ENCODE results near the gene PDCD10.

PDCD10 gene

GRCh38 chr3:167734498-167735232 is at the start of gene PDCD10:
Gene PDCD10, minus strand, starts transcription at chr3:167734892. Its CDS starts 14,735 bp downstream, at chr3:167720157.
- peak; percentile 100 for DNase-seq

- no peak for DNase-seq
Measured at GRCh38 chr3:167783781-167784180, 49.1 kb upstream of the PDCD10 start.

- DNase-seq = no peak
Measured at GRCh38 chr3:167780214-167780883, 45.7 kb upstream of the PDCD10 start.

- no peak for DNase-seq
Measured at GRCh38 chr3:167777356-167777755, 42.7 kb upstream of the PDCD10 start.

GRCh38 chr3:167776066-167776685 is 41.5 kb upstream of the PDCD10 start:
- no peak for DNase-seq

GRCh38 chr3:167773584-167773983 is 38.9 kb upstream of the PDCD10 start:
- no peak for DNase-seq

- DNase-seq = no peak
Measured at GRCh38 chr3:167772992-167773391, 38.3 kb upstream of the PDCD10 start.

- no peak for DNase-seq
Measured at GRCh38 chr3:167762296-167762695, 27.6 kb upstream of the PDCD10 start.

- no peak for DNase-seq
Measured at GRCh38 chr3:167761302-167761701, 26.6 kb upstream of the PDCD10 start.

- DNase-seq = no peak
Measured at GRCh38 chr3:167754049-167754448, 19.4 kb upstream of the PDCD10 start.

- DNase-seq = no peak
Measured at GRCh38 chr3:167750272-167750971, 15.7 kb upstream of the PDCD10 start.

- no peak for DNase-seq
Measured at GRCh38 chr3:167749728-167750127, 15.0 kb upstream of the PDCD10 start.

- DNase-seq = no peak
Measured at GRCh38 chr3:167749209-167749608, 14.5 kb upstream of the PDCD10 start.

- DNase-seq = no peak
Measured at GRCh38 chr3:167743799-167744198, 9.1 kb upstream of the PDCD10 start.

GRCh38 chr3:167742338-167742737 is 7.6 kb upstream of the PDCD10 start:
- no peak for DNase-seq

- DNase-seq = peak; percentile 12
Measured at GRCh38 chr3:167740961-167741587, 6.4 kb upstream of the PDCD10 start.

- no peak for DNase-seq
Measured at GRCh38 chr3:167739190-167739810, 4.6 kb upstream of the PDCD10 start.

GRCh38 chr3:167738037-167738436 is 3.3 kb upstream of the PDCD10 start:
- no peak for DNase-seq

- DNase-seq = no peak
Measured at GRCh38 chr3:167736997-167737396, 2.3 kb upstream of the PDCD10 start.

GRCh38 chr3:167736264-167736787 is 1.6 kb upstream of the PDCD10 start:
- no peak for DNase-seq

GRCh38 chr3:167735233-167736138 is 794 bp upstream of the PDCD10 start, which contains the start of gene SERPINI1:
Gene SERPINI1, plus strand, starts transcription at chr3:167735721. Its CDS starts 53,408 bp downstream, at chr3:167789129.
- peak; percentile 99 for DNase-seq
